NCI-H460 (cell line): ENCODE results near the gene TNIK. TPM values are rescaled to one million over a fixed set of nuclear protein-coding genes. Genes with fewer than 3 reads are reported as not detected.

Source experiments
- DNase-seq: peaks from one replicate; pipeline ENCODE4 v3.0.0-alpha.2; 2016; ENCODE audit warnings: low read depth; ENCODE audit errors: extremely low read depth
- total RNA-seq: library from RNA; depleted of rRNA; stranded (reverse); fragments of >200 nt; shearing (Covaris generic); gene quantifications from 2 replicates; pipeline ENCODE4 v1.2.3, GENCODE V29; 2014

The TNIK gene
- total RNA-seq, 1 experiment from 2014 or later, result 1.1 TPM

GRCh38 chr3:171181907-171182690 is 278.1 kb downstream of the TNIK start:
- DNase-seq, result no peak

- DNase-seq, result no peak
These were observed 281.5 kb downstream of the TNIK start for GRCh38 chr3:171178714-171179113.

GRCh38 chr3:171177553-171177952 is 282.7 kb downstream of the TNIK start:
- DNase-seq, result no peak

GRCh38 chr3:171177056-171177455 is 283.1 kb downstream of the TNIK start:
- DNase-seq, result no peak

GRCh38 chr3:171176244-171176933 is 283.8 kb downstream of the TNIK start:
- DNase-seq, result no peak

- no peak for DNase-seq
These were observed 284.4 kb downstream of the TNIK start for GRCh38 chr3:171175741-171176234.

GRCh38 chr3:171173736-171174135 is 286.5 kb downstream of the TNIK start:
- DNase-seq, result no peak

GRCh38 chr3:171172070-171172469 is 288.1 kb downstream of the TNIK start:
- no peak for DNase-seq

GRCh38 chr3:171169866-171170265 is 290.3 kb downstream of the TNIK start:
- no peak for DNase-seq

GRCh38 chr3:171169443-171169842 is 290.8 kb downstream of the TNIK start:
- DNase-seq, result no peak

GRCh38 chr3:171168551-171168950 is 291.7 kb downstream of the TNIK start:
- DNase-seq, result no peak

GRCh38 chr3:171168086-171168485 is 292.1 kb downstream of the TNIK start:
- peak; percentile 16 for DNase-seq

- no peak for DNase-seq
These were observed 294.2 kb downstream of the TNIK start for GRCh38 chr3:171165983-171166382.

- DNase-seq, result no peak
These were observed 294.7 kb downstream of the TNIK start for GRCh38 chr3:171165499-171165921.

GRCh38 chr3:171164067-171164465 is 296.1 kb downstream of the TNIK start:
- DNase-seq, result no peak

GRCh38 chr3:171163101-171164066 is 296.8 kb downstream of the TNIK start:
- no peak for DNase-seq

GRCh38 chr3:171160325-171160724 is 299.9 kb downstream of the TNIK start:
- DNase-seq, result no peak

GRCh38 chr3:171159822-171160157 is 300.4 kb downstream of the TNIK start:
- DNase-seq, result no peak

- DNase-seq, result no peak
These were observed 301.0 kb downstream of the TNIK start for GRCh38 chr3:171159024-171159821.

GRCh38 chr3:171157980-171158379 is 302.2 kb downstream of the TNIK start:
- no peak for DNase-seq
